Endothelial cell of umbilical vein (primary cell): Measurements from ENCODE around the gene CHI3L1. TPM values are rescaled to one million over a fixed set of nuclear protein-coding genes. Genes with fewer than 3 reads are reported as not detected.

Source experiments
- BruUV-seq: library from RNA; stranded (reverse); fragments of 400-500 nt; replicated peaks from 2 replicates; lab custom pipeline; 2021; lab: Mats Ljungman, UMichigan
- CTCF ChIA-PET: fragments of 300-600, 350-600 bp; sonication (Branson Sonifier 250); formaldehyde crosslinking; loops from one replicate; lab custom pipeline; 2021; ENCODE audit warnings: antibody characterized with exemption, inconsistent platforms; lab: Charles Lee
- POLR2A ChIA-PET: fragments of 300-600, 350-600 bp; sonication (Branson Sonifier 250); formaldehyde crosslinking; loops from one replicate; lab custom pipeline; 2021; ENCODE audit warnings: antibody characterized with exemption, inconsistent platforms; lab: Charles Lee
- DNase-seq: peaks from one replicate; pipeline ENCODE4 v3.0.0-alpha.2; 2011; ENCODE audit warnings: low read depth, low spot score
- FAIRE-seq: peaks from 2 replicates; lab custom pipeline; 2011; peaks lifted over from hg19 to GRCh38; lab: Jason Lieb, UNC
- H2AFZ ChIP-seq: 2 replicates; pipeline ENCODE4 v1.6.0; 2012; ENCODE audit warnings: low read depth, low read length, control low read depth, inconsistent platforms
- H3K27ac ChIP-seq: 2 replicates; pipeline ENCODE4 v1.5.1; 2011; ENCODE audit warnings: low read depth, mild to moderate bottlenecking, control low read depth, low read length, moderate library complexity; ENCODE audit not compliant: insufficient read depth
- H3K27me3 ChIP-seq, 2 experiments: 2 replicates each; pipeline versions ENCODE4 v1.6.0 to v1.6.1; 2011; ENCODE audit warnings: low read length in 2 of 2, mixed read lengths in 1 of 2; ENCODE audit not compliant: control insufficient read depth in 2 of 2, insufficient read depth in 2 of 2
- H3K36me3 ChIP-seq, 2 experiments: 2 replicates in 1 of 2; 3 replicates in 1 of 2; pipeline ENCODE4 v1.5.1; 2011; ENCODE audit warnings: low read length in 2 of 2, mild to moderate bottlenecking in 1 of 2, moderate library complexity in 1 of 2; ENCODE audit not compliant: control insufficient read depth in 2 of 2, insufficient read depth in 2 of 2; ENCODE audit errors: extremely low read depth in 1 of 2
- H3K4me1 ChIP-seq: 3 replicates; pipeline ENCODE4 v1.5.1; 2011; ENCODE audit warnings: mild to moderate bottlenecking, low read length; ENCODE audit not compliant: control insufficient read depth, insufficient read depth; ENCODE audit errors: extremely low read depth
- H3K4me2 ChIP-seq: 2 replicates; pipeline ENCODE4 v1.6.1; 2011; ENCODE audit warnings: low read length, control low read depth, mixed read lengths; ENCODE audit not compliant: insufficient read depth
- H3K4me3 ChIP-seq, 3 experiments: fragments of 200-600 bp in 1 of 3; sonication (generic), shearing (Covaris generic) in 1 of 3; replicated peaks in 1 of 3; 2 replicates each; pipeline ENCODE4 v1.5.1; 2011 to 2016; ENCODE audit warnings: control low read depth in 3 of 3, low read length in 3 of 3, mild to moderate bottlenecking in 2 of 3, inconsistent platforms in 1 of 3, low read depth in 1 of 3, moderate library complexity in 1 of 3; ENCODE audit not compliant: insufficient read depth in 1 of 3
- H3K79me2 ChIP-seq: 2 replicates; pipeline ENCODE4 v1.6.0; 2012; ENCODE audit warnings: low read length, inconsistent platforms; ENCODE audit not compliant: control insufficient read depth, insufficient read depth
- H3K9ac ChIP-seq: replicated peaks from 2 replicates; pipeline ENCODE3; 2011; ENCODE audit warnings: low read length, control low read depth; ENCODE audit not compliant: insufficient read depth; ENCODE audit errors: extremely low read depth
- H3K9me1 ChIP-seq: replicated peaks from 3 replicates; pipeline ENCODE4 v1.6.0; 2011; ENCODE audit warnings: mild to moderate bottlenecking, low read length; ENCODE audit not compliant: control insufficient read depth, insufficient read depth; ENCODE audit errors: extremely low read depth
- H3K9me3 ChIP-seq: replicated peaks from 2 replicates; pipeline ENCODE4 v1.5.1; 2012; ENCODE audit warnings: low read length, inconsistent platforms; ENCODE audit not compliant: control insufficient read depth, insufficient read depth
- H4K20me1 ChIP-seq: replicated peaks from 2 replicates; pipeline ENCODE3; 2011; ENCODE audit warnings: mild to moderate bottlenecking, low read length; ENCODE audit not compliant: control insufficient read depth, insufficient read depth; ENCODE audit errors: extremely low read depth
- EZH2 ChIP-seq: IDR thresholded peaks from 2 replicates; pipeline ENCODE4 v1.6.1; 2012; ENCODE audit warnings: borderline replicate concordance, low read depth, mild to moderate bottlenecking, moderate library complexity, low read length, inconsistent platforms; ENCODE audit not compliant: severe bottlenecking
- FOS ChIP-seq: IDR thresholded peaks from 2 replicates; pipeline ENCODE4 v1.6.1; 2011; ENCODE audit warnings: mild to moderate bottlenecking, low read length, moderate library complexity, borderline replicate concordance; ENCODE audit not compliant: insufficient read depth
- GATA2 ChIP-seq: IDR thresholded peaks from 2 replicates; pipeline ENCODE4 v1.7.0; 2011; ENCODE audit warnings: low read depth, mild to moderate bottlenecking, moderate library complexity, mixed read lengths, low read length; ENCODE audit not compliant: insufficient read length, insufficient read depth
- MYC ChIP-seq: IDR thresholded peaks from one replicate; pipeline ENCODE4 v1.6.1; 2011; ENCODE audit warnings: mild to moderate bottlenecking, low read depth, low read length
- POLR2A ChIP-seq: IDR thresholded peaks from 2 replicates; pipeline ENCODE4 v1.6.1; 2012; ENCODE audit warnings: low read depth, mild to moderate bottlenecking, control low read depth, low read length
- POLR2AphosphoS5 ChIP-seq: IDR thresholded peaks from 2 replicates; pipeline ENCODE4 v1.6.1; 2012; ENCODE audit warnings: low read depth, mild to moderate bottlenecking, control low read depth, low read length, moderate library complexity; ENCODE audit not compliant: insufficient read depth
- dilution Hi-C: fragments of 300-500 bp; cut with MboI; formaldehyde crosslinking; loops from one replicate; pipeline ENCODE4 v1.15.0; 2019; ENCODE audit warnings: low sequenced_read_pairs; ENCODE audit not compliant: extremely low pct_ligation_motif_present
- intact Hi-C: fragments of 100-400 bp; cut with micrococcal nuclease; formaldehyde crosslinking; loops from one replicate; pipeline ENCODE4 v1.10.0; 2022
- polyA plus RNA-seq, 4 experiments: library from polyadenylated mRNA; depleted of rRNA in 3 of 4; stranded (reverse) in 3 of 4; unstranded in 1 of 4; fragments of >200 nt; gene quantifications; 2 replicates each; pipeline versions ENCODE4 v1.2.1 to v1.2.3, GENCODE V29; 2011 to 2012; ENCODE audit warnings: missing spikeins in 1 of 4
- total RNA-seq: library from RNA; stranded (reverse); gene quantifications from 2 replicates; pipeline ENCODE4 v1.2.3, GENCODE V29; 2021
- TF ChIP-seq, protein P1 (sequence below), 2 donors: IDR thresholded peaks; 1 replicate in 1 of 2; 2 replicates in 1 of 2; pipeline ENCODE4 v1.5.1; 2011; ENCODE audit warnings: low read length in 2 of 2, mild to moderate bottlenecking in 2 of 2, moderate library complexity in 2 of 2, control low read depth in 1 of 2, inconsistent platforms in 1 of 2, low read depth in 1 of 2; ENCODE audit not compliant: insufficient read depth in 1 of 2; ENCODE audit errors: extremely low read depth in 1 of 2
- TF ChIP-seq, protein P2 (sequence below): IDR thresholded peaks from 2 replicates; pipeline ENCODE4 v1.6.1; 2011; ENCODE audit not compliant: insufficient read depth, insufficient read length

Gene CHI3L1
- total and polyA plus RNA-seq, 2 donors (not counting 3 experiments of a cell fraction or from before 2014, with no cell fraction given), result not detected

DNA sequence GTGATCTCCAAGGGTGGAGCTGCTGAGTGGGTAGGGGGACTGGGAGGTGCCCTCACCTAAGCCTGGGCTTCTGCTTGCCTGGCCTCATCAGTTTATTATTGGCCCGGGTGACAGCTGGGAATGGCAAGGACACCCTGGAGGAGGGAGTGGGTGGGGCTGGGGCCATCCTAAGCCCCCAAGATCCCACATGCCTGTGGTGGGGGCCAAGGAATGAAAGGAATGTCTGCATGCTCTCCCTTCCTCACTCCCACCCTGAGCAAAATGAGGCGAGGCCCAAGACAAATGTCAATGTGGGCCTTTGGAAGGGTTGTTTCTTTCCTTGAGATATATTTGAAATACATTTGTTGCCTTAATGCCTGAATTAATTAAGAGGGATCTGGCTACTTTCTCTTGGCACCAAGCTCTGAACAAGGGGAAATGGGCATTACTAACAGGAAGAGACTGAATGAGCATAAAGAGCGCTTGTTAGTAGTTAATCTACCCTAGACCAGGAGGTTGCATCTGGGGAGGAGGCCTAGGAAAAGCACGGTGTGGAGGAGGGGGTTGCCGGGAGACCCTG lies 19.7 kb upstream of the CHI3L1 start:
- no peaks in the 10 kb centered on the region for H3K9me3 ChIP-seq
- POLR2A ChIA-PET, result no interaction called here
- no peaks in the 10 kb centered on the region for H3K9me1 ChIP-seq
- TF ChIP-seq POLR2AphosphoS5 (no peak), POLR2A (no peak), MYC (no peak), EZH2 (no peak), FOS (no peak), GATA2 (no peak)
- TF ChIP-seq, protein P1, sequence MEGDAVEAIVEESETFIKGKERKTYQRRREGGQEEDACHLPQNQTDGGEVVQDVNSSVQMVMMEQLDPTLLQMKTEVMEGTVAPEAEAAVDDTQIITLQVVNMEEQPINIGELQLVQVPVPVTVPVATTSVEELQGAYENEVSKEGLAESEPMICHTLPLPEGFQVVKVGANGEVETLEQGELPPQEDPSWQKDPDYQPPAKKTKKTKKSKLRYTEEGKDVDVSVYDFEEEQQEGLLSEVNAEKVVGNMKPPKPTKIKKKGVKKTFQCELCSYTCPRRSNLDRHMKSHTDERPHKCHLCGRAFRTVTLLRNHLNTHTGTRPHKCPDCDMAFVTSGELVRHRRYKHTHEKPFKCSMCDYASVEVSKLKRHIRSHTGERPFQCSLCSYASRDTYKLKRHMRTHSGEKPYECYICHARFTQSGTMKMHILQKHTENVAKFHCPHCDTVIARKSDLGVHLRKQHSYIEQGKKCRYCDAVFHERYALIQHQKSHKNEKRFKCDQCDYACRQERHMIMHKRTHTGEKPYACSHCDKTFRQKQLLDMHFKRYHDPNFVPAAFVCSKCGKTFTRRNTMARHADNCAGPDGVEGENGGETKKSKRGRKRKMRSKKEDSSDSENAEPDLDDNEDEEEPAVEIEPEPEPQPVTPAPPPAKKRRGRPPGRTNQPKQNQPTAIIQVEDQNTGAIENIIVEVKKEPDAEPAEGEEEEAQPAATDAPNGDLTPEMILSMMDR (IDR thresholded peaks at IDR 0.05; ENCODE audit: extremely low read depth in 1 of 2, insufficient read depth in 1 of 2, low read depth in 1 of 2, low read length in 2 of 2), result no peak
- TF ChIP-seq, protein P2, sequence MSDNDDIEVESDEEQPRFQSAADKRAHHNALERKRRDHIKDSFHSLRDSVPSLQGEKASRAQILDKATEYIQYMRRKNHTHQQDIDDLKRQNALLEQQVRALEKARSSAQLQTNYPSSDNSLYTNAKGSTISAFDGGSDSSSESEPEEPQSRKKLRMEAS, result no peak
- dilution Hi-C loops, result no loop called here
- FAIRE-seq (no peak), DNase-seq (peak; percentile 13)
- H3K4me3 ChIP-seq, result no peak overlapping the region
- H4K20me1 ChIP-seq, result no peaks in the 10 kb centered on the region
- CTCF ChIA-PET, result interaction anchor here (1.3 to 4.4 kb wide), 5 partner anchors 9 to 165 kb away, joined by 3 to 35 read pairs (median 6); no protein-coding TSS in a partner anchor
- peaks cover 2 to 14% of the 10 kb centered on the region in 2 experiments for H3K27me3 ChIP-seq
- no peak overlapping the region for H2AFZ ChIP-seq
- no peaks in the 10 kb centered on the region for H3K36me3 ChIP-seq
- no peak overlapping the region for H3K4me2 ChIP-seq
- BruUV-seq, result no TSS peak
- no peaks in the 10 kb centered on the region for H3K79me2 ChIP-seq
- no peak overlapping the region for H3K9ac ChIP-seq
- no peak overlapping the region for H3K27ac ChIP-seq
- intact Hi-C loops, result no loop called here
- no peaks in the 10 kb centered on the region for H3K4me1 ChIP-seq
